Measurements from ENCODE around the gene HOXA5. TPM values are rescaled to one million over a fixed set of nuclear protein-coding genes. Genes with fewer than 3 reads are reported as not detected.
A peak's percentile ranks its signal among the peaks of the same experiment; 100 is the strongest.

HOXA5 gene
- total RNA-seq, 1 experiment from 2014 or later = 7.5 TPM

GRCh38 chr7:27174874-27175625 lies 31.6 kb upstream of the HOXA5 start:
- Histone ChIP-seq H3K4me3 (ENCODE audit: low read length) (peak overlapping the region; percentile 84), H2AFZ (ENCODE audit: low read length) (no peak overlapping the region), H3K27me3 (ENCODE audit: low read length) (no peaks in the 10 kb centered on the region), H3K9me3 (ENCODE audit: low read length) (no peaks in the 10 kb centered on the region), H3F3A (ENCODE audit: low read length, unreplicated experiment) (no peaks in the 10 kb centered on the region), H3K4me1 (ENCODE audit: insufficient read depth, low read length) (peaks cover 18% of the 10 kb centered on the region), H3K79me2 (ENCODE audit: low read length) (peaks cover 99% of the 10 kb centered on the region), H3K4me2 (ENCODE audit: low read length) (peak overlapping the region; percentile 93), H4K20me1 (ENCODE audit: low read length) (no peaks in the 10 kb centered on the region), H3K36me3 (ENCODE audit: low read depth, low read length) (0 out of 2 replicates have a peak, but pooled peaks cover 4% of the 10 kb centered on the region), H3K9me2 (replicated peaks; ENCODE audit: low read length) (no peaks in the 10 kb centered on the region), H3K9ac (ENCODE audit: low read length) (peak overlapping the region; percentile 90), H3K27ac (ENCODE audit: low read length) (peak overlapping the region; percentile 97)
- TF ChIP-seq CTCF (conservative IDR thresholded peaks at IDR 0.05; ENCODE audit: low read depth, low read length) (no peak), EZH2phosphoT487 (IDR thresholded peaks at IDR 0.05; ENCODE audit: borderline replicate concordance, low read length) (no peak), EZH2 (IDR thresholded peaks at IDR 0.05; ENCODE audit: low read length, unreplicated experiment) (no peak)
- ATAC-seq = peak; percentile 49
- ChIA-PET CTCF (interaction anchor here (0.6 to 0.9 kb wide), 4 partner anchors 15 to 805 kb away, joined by 6 to 10 read pairs (median 8); no protein-coding TSS in a partner anchor), POLR2A (ENCODE audit: unreplicated experiment) (interaction anchor here (0.6 to 1.6 kb wide), 7 partner anchors 8 to 975 kb away, joined by 3 to 9 read pairs (median 4); partner anchors contain the start of genes HOXA11 and HOXA9)
- BruUV-seq (replicated peaks) = no TSS peak
- intact Hi-C loops (cut with micrococcal nuclease) = loop anchor here (1.0 kb wide), 1 partner anchor 10 kb away; the partner anchor contains the start of gene HOXA9
- DNase-seq = peak; percentile 89

GRCh38 chr7:27173956-27174873 lies 30.7 kb upstream of the HOXA5 start, which contains the start of gene HOXA10:
HOXA10 (minus strand) TSS chr7:27174320; CDS start chr7:27174306, 14 bp downstream.
- Histone ChIP-seq H3K9me2 (replicated peaks; ENCODE audit: low read length) (no peaks in the 10 kb centered on the region), H3K27ac (ENCODE audit: low read length) (peak within 1 kb of the TSS; percentile 97), H3K4me1 (ENCODE audit: insufficient read depth, low read length) (peaks cover 18% of the 10 kb centered on the region), H3K36me3 (ENCODE audit: low read depth, low read length) (0 out of 2 replicates have a peak, but pooled peaks cover 4% of the 10 kb centered on the region), H2AFZ (ENCODE audit: low read length) (0 out of 2 replicates have a peak within 1 kb of the TSS, but pooled peaks have one; percentile 41), H3K27me3 (ENCODE audit: low read length) (no peaks in the 10 kb centered on the region), H3K79me2 (ENCODE audit: low read length) (peaks cover 100% of the 10 kb centered on the region), H3F3A (ENCODE audit: low read length, unreplicated experiment) (no peaks in the 10 kb centered on the region), H3K9me3 (ENCODE audit: low read length) (no peaks in the 10 kb centered on the region), H3K4me3 (ENCODE audit: low read length) (peak within 1 kb of the TSS; percentile 84), H4K20me1 (ENCODE audit: low read length) (no peaks in the 10 kb centered on the region), H3K4me2 (ENCODE audit: low read length) (peak within 1 kb of the TSS; percentile 93), H3K9ac (ENCODE audit: low read length) (peak within 1 kb of the TSS; percentile 90)
- ChIA-PET CTCF (no interaction called here), POLR2A (ENCODE audit: unreplicated experiment) (interaction anchor here (0.6 to 1.6 kb wide), 5 partner anchors 9 to 77 kb away, joined by 3 to 5 read pairs (median 4); no protein-coding TSS in a partner anchor)
- intact Hi-C loops (cut with micrococcal nuclease) = no loop called here
- no peak for TF ChIP-seq EZH2 (IDR thresholded peaks at IDR 0.05; ENCODE audit: low read length, unreplicated experiment)
- TF ChIP-seq EZH2phosphoT487 (IDR thresholded peaks at IDR 0.05; ENCODE audit: borderline replicate concordance, low read length) = no peak
- TF ChIP-seq CTCF (conservative IDR thresholded peaks at IDR 0.05; ENCODE audit: low read depth, low read length) = no peak
- peak; percentile 73 for DNase-seq
- BruUV-seq (replicated peaks) = no TSS peak
- peak; percentile 1 for ATAC-seq

Measured in PC-3 (cell line).